PC-3 (cell line): ENCODE results near the gene CCDC88B.

ENCODE experiments used
- EZH2 ChIP-seq: fragments of 300-600 bp; sonication (generic); IDR thresholded peaks from one replicate; pipeline ENCODE4 v1.6.1; 2017; ENCODE audit warnings: antibody characterized with exemption, mild to moderate bottlenecking, low read length; ENCODE audit not compliant: unreplicated experiment
- EZH2phosphoT487 ChIP-seq: fragments of 300-600 bp; sonication (generic); IDR thresholded peaks from 2 replicates; pipeline ENCODE4 v1.6.1; 2018; ENCODE audit warnings: mild to moderate bottlenecking, antibody characterized with exemption, low read length, borderline replicate concordance
- TF ChIP-seq, protein P1 (sequence below): fragments of 300-600 bp; sonication (generic); conservative IDR thresholded peaks from 2 replicates; pipeline ENCODE4 v1.5.1; 2017; ENCODE audit warnings: antibody characterized with exemption, low read depth, mild to moderate bottlenecking, low read length

DNA sequence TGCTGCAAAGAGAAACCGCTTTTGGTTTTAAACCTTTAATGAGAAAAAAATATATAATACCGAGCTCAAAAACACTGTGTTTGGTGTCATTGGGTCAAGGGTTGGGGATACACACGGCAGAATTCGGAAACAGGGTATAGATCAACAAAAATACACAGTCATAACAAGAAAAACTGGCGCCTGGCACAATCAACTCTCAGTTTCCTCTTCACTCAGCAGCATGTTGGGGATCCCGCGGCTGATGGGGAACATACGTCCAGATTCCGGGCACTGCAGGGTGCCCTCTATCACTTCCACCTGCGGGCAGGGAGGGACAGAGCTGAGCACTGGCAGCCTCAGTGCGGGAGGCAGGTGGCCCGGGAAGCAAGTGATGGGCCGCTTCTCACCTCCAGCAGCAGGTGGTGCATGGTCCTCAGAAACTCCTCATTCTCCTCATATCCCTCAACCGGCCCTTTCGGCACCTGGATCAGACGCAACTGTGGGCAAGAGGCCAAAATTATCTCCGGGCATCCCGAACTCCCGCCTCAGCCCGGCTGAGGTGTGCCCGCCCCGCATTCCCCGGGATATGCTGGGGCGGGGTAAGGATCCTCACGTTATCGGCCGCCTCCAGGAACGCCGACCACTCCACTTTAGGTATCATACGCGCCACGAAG is 23.2 kb upstream of the CCDC88B start:
- TF ChIP-seq EZH2phosphoT487 (no peak), EZH2 (no peak)
- TF ChIP-seq, protein P1, sequence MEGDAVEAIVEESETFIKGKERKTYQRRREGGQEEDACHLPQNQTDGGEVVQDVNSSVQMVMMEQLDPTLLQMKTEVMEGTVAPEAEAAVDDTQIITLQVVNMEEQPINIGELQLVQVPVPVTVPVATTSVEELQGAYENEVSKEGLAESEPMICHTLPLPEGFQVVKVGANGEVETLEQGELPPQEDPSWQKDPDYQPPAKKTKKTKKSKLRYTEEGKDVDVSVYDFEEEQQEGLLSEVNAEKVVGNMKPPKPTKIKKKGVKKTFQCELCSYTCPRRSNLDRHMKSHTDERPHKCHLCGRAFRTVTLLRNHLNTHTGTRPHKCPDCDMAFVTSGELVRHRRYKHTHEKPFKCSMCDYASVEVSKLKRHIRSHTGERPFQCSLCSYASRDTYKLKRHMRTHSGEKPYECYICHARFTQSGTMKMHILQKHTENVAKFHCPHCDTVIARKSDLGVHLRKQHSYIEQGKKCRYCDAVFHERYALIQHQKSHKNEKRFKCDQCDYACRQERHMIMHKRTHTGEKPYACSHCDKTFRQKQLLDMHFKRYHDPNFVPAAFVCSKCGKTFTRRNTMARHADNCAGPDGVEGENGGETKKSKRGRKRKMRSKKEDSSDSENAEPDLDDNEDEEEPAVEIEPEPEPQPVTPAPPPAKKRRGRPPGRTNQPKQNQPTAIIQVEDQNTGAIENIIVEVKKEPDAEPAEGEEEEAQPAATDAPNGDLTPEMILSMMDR, result peak; percentile 54
